IMR-90 (cell line): ENCODE results near the gene RNF144B. TPM values are rescaled to one million over a fixed set of nuclear protein-coding genes. Genes with fewer than 3 reads are reported as not detected.

Experiments used
- ATAC-seq: fragments of 200-7000 bp; cut with Tn5 transposase; 2 replicates; pipeline ENCODE4 v1.9.1; 2020; ENCODE audit warnings: low read depth, mild to moderate bottlenecking, moderate library complexity
- BruUV-seq: library from RNA; stranded (reverse); fragments of 400-500 nt; replicated peaks from 2 replicates; lab custom pipeline; 2021; lab: Mats Ljungman, UMichigan
- CTCF ChIA-PET: fragments of 300-600 bp; formaldehyde crosslinking; extraction: SDS; loops from one replicate; lab custom pipeline; 2021; ENCODE audit warnings: antibody characterized with exemption; lab: Yijun Ruan, JAX
- POLR2A ChIA-PET: fragments of 300-600 bp; sonication (Branson Sonifier 250); formaldehyde crosslinking; loops from one replicate; lab custom pipeline; 2022; ENCODE audit warnings: antibody characterized with exemption; ENCODE audit not compliant: unreplicated experiment; lab: Charles Lee
- DNase-seq: peaks from one replicate; pipeline ENCODE4 v3.0.0; 2013
- H2AFZ ChIP-seq: replicated peaks from 2 replicates; pipeline ENCODE3; 2013; ENCODE audit warnings: low read length, mild to moderate bottlenecking; ENCODE audit not compliant: poor library complexity
- H2AK5ac ChIP-seq: 2 replicates; pipeline ENCODE4 v1.6.1; 2013; ENCODE audit warnings: low read depth, low read length, inconsistent platforms
- H2AK9ac ChIP-seq: replicated peaks from 2 replicates; pipeline ENCODE3; 2013; ENCODE audit warnings: mild to moderate bottlenecking, low read depth, low read length, moderate library complexity; ENCODE audit not compliant: poor library complexity
- H2BK120ac ChIP-seq: 2 replicates; pipeline ENCODE4 v1.6.1; 2013; ENCODE audit warnings: low read depth, low read length, inconsistent platforms
- H2BK15ac ChIP-seq: 3 replicates; pipeline ENCODE4 v1.6.1; 2013; ENCODE audit warnings: low read depth, low read length, inconsistent platforms
- H2BK20ac ChIP-seq: 2 replicates; pipeline ENCODE4 v1.6.1; 2013; ENCODE audit warnings: low read depth, mild to moderate bottlenecking, inconsistent platforms, low read length, moderate library complexity
- H2BK5ac ChIP-seq: 2 replicates; pipeline ENCODE4 v1.6.1; 2013; ENCODE audit warnings: mild to moderate bottlenecking, low read depth, low read length, inconsistent platforms; ENCODE audit not compliant: poor library complexity, severe bottlenecking
- H3K14ac ChIP-seq: replicated peaks from 2 replicates; pipeline ENCODE4 v1.6.1; 2013; ENCODE audit warnings: low read depth, low read length, inconsistent platforms
- H3K18ac ChIP-seq: 2 replicates; pipeline ENCODE4 v1.6.1; 2013; ENCODE audit warnings: low read depth, low read length, control low read depth
- H3K23ac ChIP-seq: 2 replicates; pipeline ENCODE4 v1.6.1; 2013; ENCODE audit warnings: low read depth, low read length, inconsistent platforms
- H3K27ac ChIP-seq: 2 replicates; pipeline ENCODE4 v1.5.1; 2013; ENCODE audit warnings: mild to moderate bottlenecking, control low read depth, low read length; ENCODE audit not compliant: insufficient read depth
- H3K27me3 ChIP-seq: 2 replicates; pipeline ENCODE4 v1.6.1; 2013; ENCODE audit warnings: low read length; ENCODE audit not compliant: control insufficient read depth, insufficient read depth
- H3K36me3 ChIP-seq: 2 replicates; pipeline ENCODE4 v1.6.1; 2013; ENCODE audit warnings: low read length, mixed read lengths; ENCODE audit not compliant: control insufficient read depth, insufficient read depth
- H3K4ac ChIP-seq: 2 replicates; pipeline ENCODE4 v1.6.1; 2013; ENCODE audit warnings: low read depth, low read length, inconsistent platforms
- H3K4me1 ChIP-seq: 2 replicates; pipeline ENCODE4 v1.6.1; 2013; ENCODE audit warnings: low read length, mixed read lengths; ENCODE audit not compliant: control insufficient read depth, insufficient read depth
- H3K4me2 ChIP-seq: 2 replicates; pipeline ENCODE4 v1.6.1; 2013; ENCODE audit warnings: low read depth, mild to moderate bottlenecking, control low read depth, low read length, moderate library complexity
- H3K4me3 ChIP-seq: 2 replicates; pipeline ENCODE4 v1.5.1; 2013; ENCODE audit warnings: low read depth, mild to moderate bottlenecking, control low read depth, low read length, moderate library complexity; ENCODE audit not compliant: insufficient read depth
- H3K56ac ChIP-seq: 2 replicates; pipeline ENCODE4 v1.6.1; 2013; ENCODE audit warnings: low read length, inconsistent platforms; ENCODE audit not compliant: insufficient read depth; ENCODE audit errors: extremely low read depth
- H3K79me1 ChIP-seq, 2 experiments: 2 replicates each; pipeline ENCODE4 v1.6.1; 2013; ENCODE audit warnings: low read length in 2 of 2, inconsistent platforms in 1 of 2, low read depth in 1 of 2
- H3K9ac ChIP-seq: 2 replicates; pipeline ENCODE4 v1.6.1; 2013; ENCODE audit warnings: low read depth, low read length, control low read depth
- H3K9me1 ChIP-seq: 2 replicates; pipeline ENCODE4 v1.6.1; 2013; ENCODE audit warnings: low read length, inconsistent platforms; ENCODE audit not compliant: insufficient read depth
- H3K9me3 ChIP-seq: 2 replicates; pipeline ENCODE4 v1.6.1; 2013; ENCODE audit warnings: low read length; ENCODE audit not compliant: control insufficient read depth, insufficient read depth
- H4K20me1 ChIP-seq: 2 replicates; pipeline ENCODE4 v1.6.1; 2013; ENCODE audit warnings: low read length, inconsistent platforms; ENCODE audit not compliant: insufficient read depth
- H4K5ac ChIP-seq: 2 replicates; pipeline ENCODE4 v1.6.1; 2013; ENCODE audit warnings: mild to moderate bottlenecking, low read depth, low read length, control low read depth
- H4K8ac ChIP-seq, 2 experiments: 2 replicates each; pipeline ENCODE4 v1.6.1; 2013; ENCODE audit warnings: low read depth in 2 of 2, low read length in 2 of 2, control low read depth in 1 of 2, inconsistent platforms in 1 of 2
- H4K91ac ChIP-seq: 2 replicates; pipeline ENCODE4 v1.6.1; 2013; ENCODE audit warnings: low read depth, low read length, inconsistent platforms; ENCODE audit not compliant: insufficient read depth
- BHLHE40 ChIP-seq: fragments of 150-350 bp; IDR thresholded peaks from 2 replicates; pipeline ENCODE4 v1.6.1; 2016; ENCODE audit warnings: mild to moderate bottlenecking, low read depth, low read length
- CEBPB ChIP-seq: IDR thresholded peaks from 2 replicates; pipeline ENCODE4 v1.6.1; 2012; ENCODE audit warnings: low read depth, low read length, improper control_type of control experiment
- CHD1 ChIP-seq: IDR thresholded peaks from 2 replicates; pipeline ENCODE4 v1.6.1; 2012; ENCODE audit warnings: low read depth, low read length, improper control_type of control experiment
- ELK1 ChIP-seq: fragments of 150-350 bp; IDR thresholded peaks from 2 replicates; pipeline ENCODE4 v1.6.1; 2016; ENCODE audit warnings: low read depth, mild to moderate bottlenecking, low read length, moderate library complexity, borderline replicate concordance
- FOS ChIP-seq: fragments of 150-350 bp; IDR thresholded peaks from 2 replicates; pipeline ENCODE4 v1.6.1; 2016; ENCODE audit warnings: low read depth, low read length
- MAFK ChIP-seq: IDR thresholded peaks from 2 replicates; pipeline ENCODE4 v1.6.1; 2012; ENCODE audit warnings: low read depth, low read length, improper control_type of control experiment
- MAZ ChIP-seq: IDR thresholded peaks from 2 replicates; pipeline ENCODE4 v1.6.1; 2012; ENCODE audit warnings: low read depth, mild to moderate bottlenecking, low read length, improper control_type of control experiment, moderate library complexity, borderline replicate concordance
- MXI1 ChIP-seq: IDR thresholded peaks from 2 replicates; pipeline ENCODE4 v1.6.1; 2012; ENCODE audit warnings: low read depth, mild to moderate bottlenecking, low read length, moderate library complexity, borderline replicate concordance
- NFE2L2 ChIP-seq: fragments of 150-350 bp; IDR thresholded peaks from 2 replicates; pipeline ENCODE4 v1.6.1; 2016; ENCODE audit warnings: low read depth, mild to moderate bottlenecking, low read length
- POLR2A ChIP-seq: IDR thresholded peaks from 2 replicates; pipeline ENCODE4 v1.6.1; 2012; ENCODE audit warnings: mild to moderate bottlenecking, low read depth, low read length
- RFX5 ChIP-seq: IDR thresholded peaks from 2 replicates; pipeline ENCODE4 v1.8.0; 2012; ENCODE audit warnings: low read depth, mild to moderate bottlenecking, low read length, moderate library complexity
- SMC3 ChIP-seq: fragments of 150-350 bp; IDR thresholded peaks from 2 replicates; pipeline ENCODE4 v1.6.1; 2016; ENCODE audit warnings: low read depth, mild to moderate bottlenecking, antibody characterized with exemption, low read length, moderate library complexity
- USF2 ChIP-seq: fragments of 150-350 bp; IDR thresholded peaks from 2 replicates; pipeline ENCODE4 v1.6.1; 2017; ENCODE audit warnings: mild to moderate bottlenecking, antibody characterized with exemption, low read length, low read depth
- WGBS, 2 experiments: methylation state at CpG; one replicate each; pipeline versions ENCODE4 v1.1.5 to v1.1.7; 2013; ENCODE audit warnings: missing lambda C conversion rate in 2 of 2; ENCODE audit not compliant: insufficient read length in 1 of 2; ENCODE audit errors: extremely low coverage in 2 of 2; 5-methylcytosine and 5-hydroxymethylcytosine counted together
- dilution Hi-C: fragments of 300-500 bp; cut with HindIII; formaldehyde crosslinking; loops from one replicate; pipeline ENCODE4 v1.14.3; 2018; ENCODE audit warnings: low sequenced_read_pairs; ENCODE audit not compliant: unreplicated experiment
- in situ Hi-C: fragments of 300-500 bp; cut with MboI; formaldehyde crosslinking; loops from 3 replicates; pipeline ENCODE4 v1.14.3; 2019; ENCODE audit warnings: low sequenced_read_pairs, inconsistent platforms, mixed read lengths
- intact Hi-C: fragments of 100-400 bp; cut with micrococcal nuclease; formaldehyde crosslinking; loops from 2 replicates; pipeline ENCODE4 v1.10.0; 2022
- polyA plus RNA-seq, 3 experiments: library from polyadenylated mRNA; depleted of rRNA; stranded (reverse); fragments of >200 nt; gene quantifications; 2 replicates each; pipeline ENCODE4 v1.2.3, GENCODE V29; 2012; ENCODE audit warnings: low replicate concordance in 1 of 3
- total RNA-seq: library from RNA; depleted of rRNA; stranded (reverse); fragments of >200 nt; gene quantifications from 2 replicates; pipeline ENCODE4 v1.2.3, GENCODE V29; 2012
- TF ChIP-seq, protein P1 (sequence below): conservative IDR thresholded peaks from 2 replicates; pipeline ENCODE4 v1.5.1; 2012; ENCODE audit warnings: mild to moderate bottlenecking, low read depth, low read length, improper control_type of control experiment

RNF144B gene
- total and polyA plus RNA-seq, 2 of the 4 experiments (the other 2 are of a cell fraction), result 0.44 to 2.7 TPM

GRCh38 chr6:18467741-18468502, 80.8 kb downstream of the RNF144B start:
- no peaks in the 10 kb centered on the region for H3K9me1 ChIP-seq
- no peak overlapping the region for H2BK5ac ChIP-seq
- H2BK20ac ChIP-seq, result no peak overlapping the region
- WGBS, 2 experiments, result 100% methylated on average over 1 of the region's 5 CpGs; no CpG with 5 or more reads in 1 of the 2 experiments
- H3K27ac ChIP-seq, result no peak overlapping the region
- ChIA-PET POLR2A (no interaction called here), CTCF (interaction anchor here (1.0 kb wide), 1 partner anchor 14 kb away, joined by 6 read pairs; no protein-coding TSS in a partner anchor)
- no peaks in the 10 kb centered on the region for H3K9me3 ChIP-seq
- ATAC-seq (no peak), DNase-seq (no peak)
- dilution Hi-C loops (no loop called here), intact Hi-C loops (no loop called here), in situ Hi-C loops (no loop called here)
- H3K14ac ChIP-seq, result no peak overlapping the region
- H4K91ac ChIP-seq, result no peak overlapping the region
- H4K20me1 ChIP-seq, result no peaks in the 10 kb centered on the region
- H3K36me3 ChIP-seq, result no peaks in the 10 kb centered on the region
- no peaks in the 10 kb centered on the region; the same call in 1 of the 2 replicates for H3K27me3 ChIP-seq
- H3K9ac ChIP-seq, result no peak overlapping the region
- no peak overlapping the region for H2AK5ac ChIP-seq
- no peaks in the 10 kb centered on the region for H3K4me1 ChIP-seq
- H3K56ac ChIP-seq, result no peak overlapping the region
- H2AK9ac ChIP-seq, result no peak overlapping the region
- no peak overlapping the region for H4K8ac ChIP-seq
- H3K4ac ChIP-seq, result no peak overlapping the region
- no TSS peak for BruUV-seq
- H3K79me1 ChIP-seq, result no peaks in the 10 kb centered on the region
- no peak overlapping the region for H2BK120ac ChIP-seq
- H3K18ac ChIP-seq, result no peak overlapping the region
- no peak overlapping the region for H3K4me2 ChIP-seq
- H2AFZ ChIP-seq, result no peak overlapping the region
- no peak overlapping the region for H2BK15ac ChIP-seq
- H4K5ac ChIP-seq, result no peak overlapping the region
- no peak overlapping the region for H3K4me3 ChIP-seq
- H3K23ac ChIP-seq, result no peak overlapping the region
- no peak for TF ChIP-seq NFE2L2
- no peak for TF ChIP-seq MAZ
- TF ChIP-seq FOS, result no peak
- no peak for TF ChIP-seq CEBPB
- no peak for TF ChIP-seq RFX5
- TF ChIP-seq SMC3, result no peak
- TF ChIP-seq CHD1, result no peak
- TF ChIP-seq POLR2A, result no peak
- no peak for TF ChIP-seq MXI1
- no peak for TF ChIP-seq BHLHE40
- TF ChIP-seq USF2, result no peak
- TF ChIP-seq, protein P1, sequence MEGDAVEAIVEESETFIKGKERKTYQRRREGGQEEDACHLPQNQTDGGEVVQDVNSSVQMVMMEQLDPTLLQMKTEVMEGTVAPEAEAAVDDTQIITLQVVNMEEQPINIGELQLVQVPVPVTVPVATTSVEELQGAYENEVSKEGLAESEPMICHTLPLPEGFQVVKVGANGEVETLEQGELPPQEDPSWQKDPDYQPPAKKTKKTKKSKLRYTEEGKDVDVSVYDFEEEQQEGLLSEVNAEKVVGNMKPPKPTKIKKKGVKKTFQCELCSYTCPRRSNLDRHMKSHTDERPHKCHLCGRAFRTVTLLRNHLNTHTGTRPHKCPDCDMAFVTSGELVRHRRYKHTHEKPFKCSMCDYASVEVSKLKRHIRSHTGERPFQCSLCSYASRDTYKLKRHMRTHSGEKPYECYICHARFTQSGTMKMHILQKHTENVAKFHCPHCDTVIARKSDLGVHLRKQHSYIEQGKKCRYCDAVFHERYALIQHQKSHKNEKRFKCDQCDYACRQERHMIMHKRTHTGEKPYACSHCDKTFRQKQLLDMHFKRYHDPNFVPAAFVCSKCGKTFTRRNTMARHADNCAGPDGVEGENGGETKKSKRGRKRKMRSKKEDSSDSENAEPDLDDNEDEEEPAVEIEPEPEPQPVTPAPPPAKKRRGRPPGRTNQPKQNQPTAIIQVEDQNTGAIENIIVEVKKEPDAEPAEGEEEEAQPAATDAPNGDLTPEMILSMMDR, result no peak
- no peak for TF ChIP-seq ELK1
- TF ChIP-seq MAFK, result no peak
